ENCODE results near the gene REM2.

REM2 gene

GRCh38 chr14:22870811-22871223 is 12.2 kb upstream of the REM2 start:
- H3K9me3 ChIP-seq (ENCODE audit: control insufficient read depth, insufficient read depth, low read length) = no peaks in the 10 kb centered on the region
- no peaks in the 10 kb centered on the region for H3K27me3 ChIP-seq (ENCODE audit: control insufficient read depth, low read length)
- no peaks in the 10 kb centered on the region for H3K9me2 ChIP-seq (replicated peaks; ENCODE audit: control insufficient read depth, low read length)
- H4K20me1 ChIP-seq (ENCODE audit: control insufficient read depth, insufficient read depth, low read depth, low read length) = peaks cover 6% of the 10 kb centered on the region
- H3K79me2 ChIP-seq (ENCODE audit: control insufficient read depth, low read length) = peaks cover 21% of the 10 kb centered on the region
- H3K4me1 ChIP-seq (ENCODE audit: control insufficient read depth, low read length) = peaks cover 30% of the 10 kb centered on the region
- H3K27ac ChIP-seq (ENCODE audit: low read depth, low read length) = peak overlapping the region; percentile 95
- peak overlapping the region; percentile 93 for H3K4me2 ChIP-seq (ENCODE audit: low read length)
- peaks cover 37% of the 10 kb centered on the region for H3K36me3 ChIP-seq (ENCODE audit: control insufficient read depth, low read length)
- peaks cover 11% of the 10 kb centered on the region for H3F3A ChIP-seq (ENCODE audit: control insufficient read depth, insufficient read depth)
- TF ChIP-seq EZH2phosphoT487 (IDR thresholded peaks at IDR 0.05; ENCODE audit: borderline replicate concordance, low read length) (no peak), CTCF (IDR thresholded peaks at IDR 0.05; ENCODE audit: low read depth, low read length, poor library complexity, severe bottlenecking) (no peak)
- peak overlapping the region; percentile 97 for H3K4me3 ChIP-seq (ENCODE audit: low read length)

DNA sequence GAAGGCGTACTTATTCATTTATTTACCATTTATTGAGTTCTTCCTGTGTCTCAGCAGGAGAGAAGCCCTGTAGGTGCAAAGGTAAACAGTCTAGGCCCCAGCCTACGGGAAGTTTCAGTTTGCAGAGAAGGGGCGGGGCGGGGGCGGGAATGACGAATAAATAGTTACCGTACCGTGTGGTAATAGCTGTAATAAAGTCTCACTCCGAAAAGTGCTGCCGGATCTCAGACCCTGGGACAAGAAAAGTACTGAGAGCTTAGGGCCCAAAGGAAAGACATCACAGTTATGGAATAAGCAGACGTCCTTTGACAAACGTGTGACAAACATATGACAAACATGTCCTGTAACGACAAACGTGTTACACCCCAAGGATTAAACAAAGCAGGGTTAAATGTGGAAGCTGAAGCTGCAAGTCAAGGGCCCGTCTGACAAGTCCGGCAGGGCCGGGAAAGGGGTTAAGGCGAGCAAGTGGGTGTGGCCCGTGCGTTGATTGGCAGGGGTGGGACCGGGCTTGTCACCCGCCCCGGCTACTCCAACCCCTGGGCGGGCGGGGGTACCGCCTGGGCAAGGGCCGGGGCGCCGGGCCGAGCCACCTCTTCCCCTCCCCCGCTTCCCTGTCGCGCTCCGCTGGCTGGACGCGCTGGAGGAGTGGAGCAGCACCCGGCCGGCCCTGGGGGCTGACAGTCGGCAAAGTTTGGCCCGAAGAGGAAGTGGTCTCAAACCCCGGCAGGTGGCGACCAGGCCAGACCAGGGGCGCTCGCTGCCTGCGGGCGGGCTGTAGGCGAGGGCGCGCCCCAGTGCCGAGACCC is 11.6 kb upstream of the REM2 start, which contains the start of gene LRP10:
Gene LRP10, plus strand, starts transcription at position 517 of the 809 bp plus-strand sequence. CDS start 564 bp downstream, outside the sequence.
- H3K4me3 ChIP-seq (ENCODE audit: low read length) = peak within 1 kb of the TSS; percentile 97
- TF ChIP-seq CTCF (IDR thresholded peaks at IDR 0.05; ENCODE audit: low read depth, low read length, poor library complexity, severe bottlenecking) = peak; percentile 23
- no peak for TF ChIP-seq EZH2phosphoT487 (IDR thresholded peaks at IDR 0.05; ENCODE audit: borderline replicate concordance, low read length)
- H4K20me1 ChIP-seq (ENCODE audit: control insufficient read depth, insufficient read depth, low read depth, low read length) = peaks cover 6% of the 10 kb centered on the region
- H3F3A ChIP-seq (ENCODE audit: control insufficient read depth, insufficient read depth) = peaks cover 11% of the 10 kb centered on the region
- H3K27me3 ChIP-seq (ENCODE audit: control insufficient read depth, low read length) = no peaks in the 10 kb centered on the region
- H3K27ac ChIP-seq (ENCODE audit: low read depth, low read length) = peak within 1 kb of the TSS; percentile 95
- H3K79me2 ChIP-seq (ENCODE audit: control insufficient read depth, low read length) = peaks cover 21% of the 10 kb centered on the region
- H3K4me2 ChIP-seq (ENCODE audit: low read length) = peak within 1 kb of the TSS; percentile 93
- no peaks in the 10 kb centered on the region for H3K9me3 ChIP-seq (ENCODE audit: control insufficient read depth, insufficient read depth, low read length)
- H3K9me2 ChIP-seq (replicated peaks; ENCODE audit: control insufficient read depth, low read length) = no peaks in the 10 kb centered on the region
- H3K36me3 ChIP-seq (ENCODE audit: control insufficient read depth, low read length) = peaks cover 43% of the 10 kb centered on the region
- peaks cover 29% of the 10 kb centered on the region for H3K4me1 ChIP-seq (ENCODE audit: control insufficient read depth, low read length)

- peak overlapping the region; percentile 97 for H3K4me3 ChIP-seq (ENCODE audit: low read length)
- TF ChIP-seq CTCF (IDR thresholded peaks at IDR 0.05; ENCODE audit: low read depth, low read length, poor library complexity, severe bottlenecking) = peak; percentile 97
- no peak for TF ChIP-seq EZH2phosphoT487 (IDR thresholded peaks at IDR 0.05; ENCODE audit: borderline replicate concordance, low read length)
- H3K79me2 ChIP-seq (ENCODE audit: control insufficient read depth, low read length) = peaks cover 21% of the 10 kb centered on the region
- peak overlapping the region; percentile 95 for H3K27ac ChIP-seq (ENCODE audit: low read depth, low read length)
- no peaks in the 10 kb centered on the region for H3K9me2 ChIP-seq (replicated peaks; ENCODE audit: control insufficient read depth, low read length)
- no peaks in the 10 kb centered on the region for H3K9me3 ChIP-seq (ENCODE audit: control insufficient read depth, insufficient read depth, low read length)
- H3K4me1 ChIP-seq (ENCODE audit: control insufficient read depth, low read length) = peaks cover 29% of the 10 kb centered on the region
- peaks cover 11% of the 10 kb centered on the region for H3F3A ChIP-seq (ENCODE audit: control insufficient read depth, insufficient read depth)
- H3K27me3 ChIP-seq (ENCODE audit: control insufficient read depth, low read length) = no peaks in the 10 kb centered on the region
- peaks cover 6% of the 10 kb centered on the region for H4K20me1 ChIP-seq (ENCODE audit: control insufficient read depth, insufficient read depth, low read depth, low read length)
- peaks cover 51% of the 10 kb centered on the region for H3K36me3 ChIP-seq (ENCODE audit: control insufficient read depth, low read length)
- peak overlapping the region; percentile 93 for H3K4me2 ChIP-seq (ENCODE audit: low read length)
These were observed 10.8 kb upstream of the REM2 start for GRCh38 chr14:22872033-22872832.

Measured in DOHH2 (cell line).